HG02938 (cell line): ENCODE measurements around the gene SLC12A3.

Experiments
- ATAC-seq: cut with Tn5 transposase; IDR thresholded peaks from one replicate; pipeline ENCODE4 v1.9.1; 2021; ENCODE audit warnings: mild to moderate bottlenecking, moderate library complexity; ENCODE audit not compliant: unreplicated experiment

The SLC12A3 gene

DNA sequence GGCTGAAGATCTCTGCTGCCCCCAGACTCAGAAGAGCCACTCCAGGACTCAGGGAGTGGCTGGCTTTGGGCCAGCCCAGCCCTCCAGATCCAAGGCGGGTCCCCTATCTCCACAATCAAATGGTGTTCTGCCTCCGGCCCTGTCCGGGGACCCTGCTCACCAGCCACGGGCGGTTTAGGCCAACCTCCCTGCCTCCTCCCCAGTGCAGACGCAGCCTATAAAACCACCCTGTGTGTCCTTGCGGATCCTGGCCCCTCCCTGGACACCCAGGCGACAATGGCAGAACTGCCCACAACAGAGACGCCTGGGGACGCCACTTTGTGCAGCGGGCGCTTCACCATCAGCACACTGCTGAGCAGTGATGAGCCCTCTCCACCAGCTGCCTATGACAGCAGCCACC, at the start of gene SLC12A3:
SLC12A3 (plus strand) TSS at position 248 of the 400 bp plus-strand sequence; CDS start at position 277, 29 bp downstream.
- ATAC-seq, result no peak

GRCh38 chr16:56815721-56816120, 49.3 kb upstream of the SLC12A3 start:
- ATAC-seq, result no peak

- no peak for ATAC-seq
Observed at GRCh38 chr16:56817056-56817455, 48.0 kb upstream of the SLC12A3 start.

GRCh38 chr16:56817938-56818337, 47.1 kb upstream of the SLC12A3 start:
- ATAC-seq, result no peak

DNA sequence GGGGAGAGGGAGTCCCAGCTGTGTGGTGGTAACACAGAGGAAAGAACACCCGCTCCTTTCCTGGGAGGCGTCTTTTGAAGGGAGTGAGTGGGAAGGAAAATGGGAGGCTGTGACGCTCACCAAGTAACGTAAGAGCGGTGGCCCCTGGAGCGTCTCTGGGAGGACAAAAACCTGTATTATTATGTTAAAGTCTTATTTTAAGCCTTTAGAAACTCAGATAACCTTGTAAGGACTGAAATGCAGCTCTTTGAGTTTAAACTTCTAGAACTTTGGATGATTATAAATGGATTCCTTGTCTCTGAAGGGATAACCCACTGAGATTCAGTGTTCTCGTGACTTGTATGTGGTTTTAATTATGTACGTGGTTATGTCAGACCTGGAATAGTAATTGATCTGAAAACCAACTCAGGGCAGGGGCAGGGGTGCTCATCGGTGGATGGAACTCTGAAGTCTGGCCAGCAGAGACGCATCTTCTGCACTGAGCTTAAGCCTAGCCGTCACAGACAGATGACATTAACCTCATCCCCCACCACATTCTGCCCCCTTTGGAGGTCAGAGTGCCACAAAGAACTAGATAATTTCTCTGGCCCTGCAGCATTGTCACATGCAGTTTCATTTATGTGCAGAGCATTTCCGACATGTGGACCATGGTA, 41.8 kb upstream of the SLC12A3 start:
- ATAC-seq, result no peak

DNA sequence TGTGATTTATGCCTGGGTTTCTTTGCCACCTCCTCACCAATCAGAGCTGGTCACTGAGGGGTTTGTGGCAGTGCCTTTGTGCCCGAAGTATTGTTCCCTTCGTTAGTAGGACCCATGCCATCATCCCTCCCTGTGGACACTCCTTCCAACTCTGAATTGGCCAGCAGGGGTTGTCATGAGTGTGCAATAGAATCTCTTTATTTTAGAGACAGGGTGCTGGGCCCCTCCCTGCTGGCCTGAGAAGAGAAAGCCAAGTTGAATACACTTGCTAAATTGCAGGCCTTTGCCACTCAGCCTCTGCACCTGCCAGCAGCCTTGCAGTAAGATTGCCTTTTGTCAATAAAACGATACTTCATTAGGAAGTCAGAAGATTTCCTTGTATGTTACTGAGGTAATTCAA, 40.7 kb upstream of the SLC12A3 start:
- no peak for ATAC-seq

GRCh38 chr16:56824804-56825203, 40.2 kb upstream of the SLC12A3 start:
- ATAC-seq, result no peak

GRCh38 chr16:56825826-56826225, 39.2 kb upstream of the SLC12A3 start:
- ATAC-seq, result no peak

- no peak for ATAC-seq
Observed at GRCh38 chr16:56828647-56829046, 36.4 kb upstream of the SLC12A3 start.

- no peak for ATAC-seq
Observed at GRCh38 chr16:56830669-56831068, 34.3 kb upstream of the SLC12A3 start.

GRCh38 chr16:56832768-56833167, 32.2 kb upstream of the SLC12A3 start:
- no peak for ATAC-seq

DNA sequence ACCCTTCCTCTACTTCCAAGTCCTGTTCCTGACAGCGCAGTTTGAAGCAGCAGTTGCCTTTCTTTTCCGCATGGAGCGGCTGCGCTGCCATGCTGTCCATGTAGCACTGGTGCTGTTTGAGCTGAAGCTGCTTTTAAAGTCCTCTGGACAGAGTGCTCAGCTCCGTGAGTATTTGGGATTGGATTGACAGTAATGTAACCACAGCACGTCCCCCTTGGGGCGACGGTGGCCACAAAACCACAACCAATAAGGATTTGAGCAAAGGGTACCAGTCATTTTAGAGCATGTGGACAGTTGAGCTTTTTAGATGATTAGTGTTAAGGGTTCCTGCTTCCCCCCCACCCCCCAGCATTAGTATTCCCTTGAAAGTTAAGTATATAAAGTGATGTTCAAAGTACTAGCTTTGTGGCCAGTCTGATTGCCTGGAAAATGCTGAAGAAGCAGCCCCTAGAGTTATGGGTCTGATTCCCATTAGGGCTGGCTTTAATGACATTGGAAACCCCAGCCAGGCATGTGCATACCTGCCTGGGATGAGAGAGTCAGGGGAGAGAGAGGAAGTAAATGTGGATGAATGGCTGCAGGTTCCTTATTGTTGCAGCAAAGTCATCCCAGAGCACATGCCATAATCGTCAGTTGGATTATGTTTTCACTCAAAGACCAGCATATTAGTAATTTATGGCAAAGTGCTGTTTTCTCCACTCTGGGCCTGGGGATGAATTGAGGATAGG, 31.6 kb upstream of the SLC12A3 start:
- ATAC-seq, result no peak

- no peak for ATAC-seq
Observed at GRCh38 chr16:56835320-56835719, 29.7 kb upstream of the SLC12A3 start.

DNA sequence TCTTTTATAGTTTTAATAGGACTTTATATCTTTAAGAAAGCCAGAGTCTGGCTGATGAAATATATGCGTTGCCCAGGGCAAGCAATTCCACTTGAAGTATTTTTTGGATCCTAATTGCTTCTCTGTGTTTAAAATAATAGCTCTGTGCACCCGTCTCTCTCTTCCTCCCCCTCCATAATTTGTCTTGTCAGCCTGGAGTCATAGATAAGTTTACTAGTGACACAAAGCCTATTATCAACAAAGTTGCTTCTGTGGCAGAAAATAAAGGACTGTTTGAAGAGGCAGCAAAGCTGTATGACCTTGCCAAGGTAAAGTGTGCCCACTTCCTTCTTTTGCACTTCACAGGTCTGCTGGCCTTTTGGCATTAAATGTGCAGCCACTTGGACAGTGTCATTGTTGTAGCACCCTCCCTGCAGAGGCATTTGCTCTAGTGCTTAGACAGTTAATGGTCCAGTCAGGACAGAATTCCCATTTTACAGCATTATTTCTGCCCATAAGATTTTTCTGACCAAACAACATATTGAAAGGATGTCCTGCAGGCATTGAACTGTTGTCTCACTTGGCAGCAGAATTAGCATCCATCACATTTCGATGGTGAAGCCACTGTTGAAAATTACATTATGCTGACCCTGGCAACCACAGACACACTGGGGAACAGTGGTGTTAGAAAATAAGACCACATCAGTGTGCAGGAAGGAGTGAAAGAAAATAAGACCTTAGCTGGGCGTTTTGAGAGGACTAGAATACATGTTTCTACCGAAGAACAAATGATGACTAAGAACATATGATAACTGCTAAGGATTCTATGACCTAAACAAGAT, 28.4 kb upstream of the SLC12A3 start:
- ATAC-seq, result no peak

DNA sequence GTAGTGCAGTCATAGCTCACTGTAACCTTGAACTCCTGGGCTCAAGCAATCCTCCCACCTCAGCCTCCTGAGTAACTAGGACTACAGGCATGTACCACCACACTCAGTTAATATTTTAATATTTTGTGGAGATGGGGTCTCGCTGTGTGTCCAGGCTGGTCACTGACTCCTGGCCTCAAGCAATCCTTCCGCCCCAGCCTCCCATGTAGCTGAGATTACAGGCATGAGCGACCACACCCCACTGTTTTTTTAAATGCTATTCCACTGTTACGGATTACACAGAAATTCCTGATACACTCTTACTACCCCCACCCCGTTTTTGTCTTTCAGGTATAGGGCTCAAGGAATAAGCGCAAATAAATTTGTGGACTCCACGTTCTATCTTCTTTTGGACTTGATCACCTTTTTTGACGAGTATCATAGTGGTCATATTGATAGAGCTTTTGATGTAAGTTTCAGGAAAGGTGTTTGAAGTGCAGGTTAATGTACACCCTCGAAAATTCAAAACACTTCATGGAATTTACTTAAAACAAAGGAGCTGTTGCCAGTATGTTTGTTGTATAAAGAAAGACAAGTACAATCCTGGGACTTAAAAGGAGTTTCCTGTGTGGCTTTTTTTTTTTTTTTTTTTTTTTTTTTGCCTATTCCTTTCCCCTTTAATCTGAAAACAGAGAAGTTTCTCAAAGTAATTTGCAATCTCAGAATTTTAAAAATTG, 26.2 kb upstream of the SLC12A3 start:
- ATAC-seq, result no peak

- ATAC-seq, result no peak
Observed at GRCh38 chr16:56841233-56841632, 23.8 kb upstream of the SLC12A3 start.

- ATAC-seq, result no peak
Observed at GRCh38 chr16:56841659-56842058, 23.3 kb upstream of the SLC12A3 start.

GRCh38 chr16:56842133-56842532, 22.9 kb upstream of the SLC12A3 start:
- no peak for ATAC-seq

DNA sequence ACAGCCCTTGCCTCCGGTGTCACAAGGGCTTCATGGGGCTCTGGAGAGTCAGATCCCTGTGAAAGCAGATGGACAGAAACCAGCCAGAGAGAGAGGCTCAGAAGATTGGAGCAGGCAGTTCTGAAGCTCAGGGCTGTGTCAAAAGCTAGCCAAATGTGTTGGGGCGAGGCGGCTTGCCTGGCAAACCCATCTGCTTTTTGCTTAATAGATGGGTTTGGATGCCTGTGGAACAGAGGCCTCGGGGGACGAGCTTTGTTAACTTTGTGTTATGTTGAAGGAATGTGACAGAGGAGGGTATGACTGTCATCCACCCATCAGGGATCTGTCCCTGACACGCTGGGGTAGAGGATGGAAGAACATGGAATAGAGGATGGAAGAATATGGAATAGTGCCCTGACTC, 21.0 kb upstream of the SLC12A3 start:
- ATAC-seq, result no peak

DNA sequence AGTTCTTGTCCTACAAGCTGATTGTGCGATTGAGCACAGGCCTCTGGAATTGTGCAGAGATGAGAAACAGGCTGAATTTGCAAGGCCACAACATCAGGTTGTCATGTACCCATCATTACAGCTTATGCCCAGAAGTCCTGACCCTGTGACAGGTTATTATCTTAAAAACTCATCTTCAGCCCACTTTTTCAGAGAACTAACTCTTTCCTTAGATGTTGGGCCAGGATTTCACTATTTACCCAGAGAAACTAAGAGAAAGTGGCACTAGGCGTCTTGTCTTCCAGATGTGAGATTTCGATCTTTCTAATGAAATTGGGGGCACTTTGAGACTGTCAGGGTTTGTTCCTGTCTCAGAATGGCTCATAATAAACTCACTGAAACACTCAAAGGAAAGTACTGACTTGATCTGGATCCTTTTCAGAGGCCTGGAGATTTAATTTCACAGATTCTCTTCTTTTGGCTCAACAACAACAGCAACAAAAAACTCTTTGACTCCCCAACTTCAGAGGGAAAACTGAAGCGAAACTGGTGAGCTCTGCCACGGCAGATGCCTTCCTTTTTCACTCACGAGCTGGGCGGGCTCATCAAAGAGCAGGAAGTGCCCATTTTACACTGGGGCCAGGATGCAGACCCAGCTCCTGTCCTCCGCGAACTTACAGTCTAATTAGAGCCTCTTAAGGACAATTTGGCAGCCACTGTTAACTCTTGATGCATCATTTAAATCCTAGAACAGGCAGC, 17.7 kb upstream of the SLC12A3 start:
- ATAC-seq, result no peak
